Urinary bladder (tissue), 4 donors: ENCODE data around the gene SPATA6L. TPM values are rescaled to one million over a fixed set of nuclear protein-coding genes. Genes with fewer than 3 reads are reported as not detected.

Experiments
- DNase-seq: peaks from one replicate; pipeline ENCODE4 v3.0.0-alpha.2; 2015; ENCODE audit errors: extremely low spot score
- H3K27ac ChIP-seq: one replicate; pipeline ENCODE4 v1.5.1; 2013; ENCODE audit warnings: low read depth, mild to moderate bottlenecking, moderate library complexity
- H3K36me3 ChIP-seq: one replicate; pipeline ENCODE4 v1.6.1; 2013; ENCODE audit warnings: mild to moderate bottlenecking, moderate library complexity; ENCODE audit not compliant: insufficient read depth
- H3K4me1 ChIP-seq: one replicate; pipeline ENCODE4 v1.6.1; 2013; ENCODE audit warnings: mild to moderate bottlenecking, moderate library complexity; ENCODE audit not compliant: insufficient read depth
- H3K4me3 ChIP-seq: one replicate; pipeline ENCODE4 v1.5.1; 2013; ENCODE audit warnings: low read depth, low read length
- WGBS: extraction: QIAGEN DNeasy Blood & Tissue Kit; methylation state at CpG from one replicate; pipeline ENCODE4 v1.1.7; 2013; 5-methylcytosine and 5-hydroxymethylcytosine counted together
- polyA plus RNA-seq: library from polyadenylated mRNA; stranded (reverse); fragments of 200-250 nt; gene quantifications from one replicate; pipeline ENCODE4 v1.2.3, GENCODE V29; 2013
- total RNA-seq: library from RNA; depleted of rRNA; stranded (reverse); fragments of >200 nt; gene quantifications from one replicate; pipeline ENCODE4 v1.2.3, GENCODE V29; 2014
- donor health status: healthy with polysubstance abuse.
- donor health status: healthy.

Gene SPATA6L
- total and polyA plus RNA-seq, 2 donors: 1.2 to 5.4 TPM

GRCh38 chr9:4603830-4604229 is 62.5 kb downstream of the SPATA6L start:
- H3K27ac ChIP-seq: no peak overlapping the region
- no peaks in the 10 kb centered on the region for H3K36me3 ChIP-seq
- no peak for DNase-seq
- WGBS: 75% methylated on average over 5 of the region's 5 CpGs
- no peak overlapping the region for H3K4me3 ChIP-seq
- no peaks in the 10 kb centered on the region for H3K4me1 ChIP-seq

- DNase-seq: no peak
- H3K36me3 ChIP-seq: no peaks in the 10 kb centered on the region
- no peaks in the 10 kb centered on the region for H3K4me1 ChIP-seq
- no peak overlapping the region for H3K4me3 ChIP-seq
- 97% methylated on average over 1 of the region's 1 CpG for WGBS
- no peak overlapping the region for H3K27ac ChIP-seq
Observed at GRCh38 chr9:4600368-4600767, 65.9 kb downstream of the SPATA6L start.

- Histone ChIP-seq H3K4me1 (no peaks in the 10 kb centered on the region), H3K27ac (no peak overlapping the region), H3K36me3 (no peaks in the 10 kb centered on the region), H3K4me3 (no peak overlapping the region)
- DNase-seq: no peak
- 67% methylated on average over 11 of the region's 11 CpGs for WGBS
Observed at GRCh38 chr9:4596165-4596922, 69.9 kb downstream of the SPATA6L start.

GRCh38 chr9:4594994-4595393 is 71.3 kb downstream of the SPATA6L start:
- DNase-seq: no peak
- Histone ChIP-seq H3K4me1 (no peaks in the 10 kb centered on the region), H3K27ac (no peak overlapping the region), H3K36me3 (no peaks in the 10 kb centered on the region), H3K4me3 (no peak overlapping the region)
- 63% methylated on average over 2 of the region's 2 CpGs for WGBS

GRCh38 chr9:4594545-4594944 is 71.7 kb downstream of the SPATA6L start:
- Histone ChIP-seq H3K36me3 (no peaks in the 10 kb centered on the region), H3K4me1 (no peaks in the 10 kb centered on the region), H3K27ac (no peak overlapping the region), H3K4me3 (no peak overlapping the region)
- 42% methylated on average over 4 of the region's 4 CpGs for WGBS
- DNase-seq: no peak

- H3K4me3 ChIP-seq: no peak overlapping the region
- WGBS: 75% methylated on average over 1 of the region's 1 CpG
- H3K27ac ChIP-seq: no peak overlapping the region
Observed at GRCh38 chr9:4592886-4593285, 73.4 kb downstream of the SPATA6L start.

GRCh38 chr9:4592295-4592694 is 74.0 kb downstream of the SPATA6L start:
- no peaks in the 10 kb centered on the region for H3K4me1 ChIP-seq
- 86% methylated on average over 3 of the region's 3 CpGs for WGBS
- H3K4me3 ChIP-seq: no peak overlapping the region
- no peaks in the 10 kb centered on the region for H3K36me3 ChIP-seq
- DNase-seq: no peak
- no peak overlapping the region for H3K27ac ChIP-seq

More at GRCh38 chr9:4592886-4593285, 73.4 kb downstream of the SPATA6L start:
- DNase-seq: no peak
- Histone ChIP-seq H3K4me1 (no peaks in the 10 kb centered on the region), H3K36me3 (no peaks in the 10 kb centered on the region)

GRCh38 chr9:4591123-4591500 is 75.2 kb downstream of the SPATA6L start:
- Histone ChIP-seq H3K4me1 (no peaks in the 10 kb centered on the region), H3K36me3 (no peaks in the 10 kb centered on the region), H3K27ac (peak overlapping the region; percentile 51), H3K4me3 (no peak overlapping the region)
- no peak for DNase-seq
- WGBS: 25% methylated on average over 4 of the region's 4 CpGs

- Histone ChIP-seq H3K36me3 (no peaks in the 10 kb centered on the region), H3K27ac (no peak overlapping the region), H3K4me3 (no peak overlapping the region), H3K4me1 (no peaks in the 10 kb centered on the region)
- DNase-seq: no peak
- 45% methylated on average over 8 of the region's 8 CpGs for WGBS
Observed at GRCh38 chr9:4590430-4591122, 75.7 kb downstream of the SPATA6L start.

- Histone ChIP-seq H3K4me1 (no peaks in the 10 kb centered on the region), H3K36me3 (no peaks in the 10 kb centered on the region), H3K4me3 (no peak overlapping the region), H3K27ac (no peak overlapping the region)
- WGBS: 40% methylated on average over 2 of the region's 2 CpGs
- DNase-seq: no peak
Observed at GRCh38 chr9:4588721-4589120, 77.6 kb downstream of the SPATA6L start.

- no peak for DNase-seq
- no peak overlapping the region for H3K4me3 ChIP-seq
- no peaks in the 10 kb centered on the region for H3K36me3 ChIP-seq
- 91% methylated on average over 5 of the region's 5 CpGs for WGBS
- no peaks in the 10 kb centered on the region for H3K4me1 ChIP-seq
- H3K27ac ChIP-seq: no peak overlapping the region
Observed at GRCh38 chr9:4585135-4585534, 81.1 kb downstream of the SPATA6L start.

- WGBS: 94% methylated on average over 1 of the region's 1 CpG
- no peaks in the 10 kb centered on the region for H3K4me1 ChIP-seq
Observed at GRCh38 chr9:4584636-4585035, 81.6 kb downstream of the SPATA6L start.

GRCh38 chr9:4583001-4583400 is 83.3 kb downstream of the SPATA6L start:
- no peak for DNase-seq
- no peak overlapping the region for H3K27ac ChIP-seq
- H3K4me3 ChIP-seq: no peak overlapping the region
- no peaks in the 10 kb centered on the region for H3K36me3 ChIP-seq
- no peaks in the 10 kb centered on the region for H3K4me1 ChIP-seq
- 94% methylated on average over 12 of the region's 12 CpGs for WGBS

More at GRCh38 chr9:4584636-4585035, 81.6 kb downstream of the SPATA6L start:
- Histone ChIP-seq H3K4me3 (no peak overlapping the region), H3K36me3 (no peaks in the 10 kb centered on the region), H3K27ac (no peak overlapping the region)
- DNase-seq: no peak

- no peaks in the 10 kb centered on the region for H3K36me3 ChIP-seq
- no peaks in the 10 kb centered on the region for H3K4me1 ChIP-seq
- 51% methylated on average over 1 of the region's 1 CpG for WGBS
- no peak overlapping the region for H3K4me3 ChIP-seq
- DNase-seq: no peak
- H3K27ac ChIP-seq: no peak overlapping the region
Observed at GRCh38 chr9:4581861-4582565, 84.3 kb downstream of the SPATA6L start.
